GM10847 (cell line): ENCODE results near the gene HCK.

Source experiments
- POLR2A ChIP-seq: IDR thresholded peaks from 2 replicates; pipeline ENCODE4 v1.6.1; 2011; ENCODE audit not compliant: insufficient read length; ENCODE audit errors: extremely low read depth

HCK gene

DNA sequence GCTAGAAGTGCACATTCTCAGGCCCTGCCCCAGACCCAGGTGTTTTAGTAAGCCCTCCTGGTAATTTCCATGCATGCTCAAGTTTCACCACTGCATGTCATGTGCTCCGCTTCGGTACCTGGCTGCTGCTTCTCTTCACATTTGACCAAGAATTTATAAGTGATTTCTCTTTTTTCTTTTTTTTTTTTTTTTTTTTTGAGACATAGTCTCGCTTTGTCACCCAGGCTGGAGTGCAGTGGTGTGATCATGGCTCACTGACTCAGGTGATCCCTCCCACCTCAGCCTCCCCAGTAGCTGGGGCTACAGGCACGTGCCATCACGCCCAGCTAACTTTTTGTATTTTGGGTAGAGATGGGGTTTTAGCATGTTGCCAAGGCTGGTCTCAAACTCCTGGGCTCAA, 73.5 kb downstream of the HCK start:
- TF ChIP-seq POLR2A: no peak

DNA sequence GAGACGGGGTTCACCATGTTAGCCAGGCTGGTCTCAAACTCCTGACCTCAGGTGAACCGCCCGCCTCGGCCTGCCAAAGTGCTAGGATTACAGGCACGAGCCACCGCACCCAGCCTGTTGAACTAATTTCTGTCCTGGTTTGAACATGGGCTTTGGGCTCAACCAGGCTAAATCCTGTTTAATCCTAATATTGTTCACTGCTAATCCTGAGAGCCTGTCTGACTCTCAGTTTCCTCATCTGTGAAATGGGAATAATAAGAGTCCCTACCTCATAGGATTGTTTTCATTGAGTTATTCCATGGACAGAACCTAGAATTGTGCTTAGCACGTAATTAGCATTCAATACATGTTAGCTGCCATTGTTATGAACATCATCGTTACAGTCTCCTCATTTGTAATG, 74.9 kb downstream of the HCK start:
- TF ChIP-seq POLR2A: no peak

DNA sequence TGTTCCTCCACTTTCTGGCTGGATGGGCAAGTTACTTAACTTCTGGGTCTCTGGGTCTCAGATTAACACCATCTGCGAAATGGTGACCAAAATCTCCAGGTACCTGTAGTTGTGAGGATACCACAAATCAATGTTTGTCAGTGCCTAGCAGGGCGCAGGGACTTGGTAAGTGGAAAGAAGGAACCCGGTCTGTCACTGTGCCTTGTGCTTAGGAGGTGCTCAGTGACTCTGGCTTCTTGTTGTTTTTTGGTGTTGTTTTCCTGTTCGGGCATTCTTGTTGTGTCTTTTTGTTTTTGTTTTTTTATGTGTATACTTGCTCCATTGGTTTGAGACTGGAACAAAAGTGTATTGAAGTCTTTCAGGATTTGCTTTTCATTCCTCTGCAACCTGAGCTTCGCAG, 75.3 kb downstream of the HCK start:
- no peak for TF ChIP-seq POLR2A

DNA sequence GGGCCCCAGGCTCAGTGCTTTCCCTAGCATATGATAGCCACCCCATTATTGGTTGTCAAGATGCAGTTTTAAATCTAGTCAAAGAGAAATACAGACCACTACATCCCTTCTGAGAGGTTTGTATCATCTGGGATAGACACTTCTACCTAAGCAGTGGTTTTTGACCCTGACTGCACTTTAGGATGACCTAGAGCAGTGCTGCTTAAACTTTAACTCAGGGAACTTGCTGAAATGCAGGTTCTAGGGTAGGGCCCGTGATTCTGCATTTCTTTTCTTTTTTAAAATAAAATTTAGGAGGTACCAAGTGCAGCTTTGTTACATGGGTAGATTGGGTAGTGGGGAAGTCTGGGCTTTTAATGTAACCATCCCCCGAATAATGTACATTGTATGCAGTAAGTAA, 76.1 kb downstream of the HCK start:
- TF ChIP-seq POLR2A: no peak

DNA sequence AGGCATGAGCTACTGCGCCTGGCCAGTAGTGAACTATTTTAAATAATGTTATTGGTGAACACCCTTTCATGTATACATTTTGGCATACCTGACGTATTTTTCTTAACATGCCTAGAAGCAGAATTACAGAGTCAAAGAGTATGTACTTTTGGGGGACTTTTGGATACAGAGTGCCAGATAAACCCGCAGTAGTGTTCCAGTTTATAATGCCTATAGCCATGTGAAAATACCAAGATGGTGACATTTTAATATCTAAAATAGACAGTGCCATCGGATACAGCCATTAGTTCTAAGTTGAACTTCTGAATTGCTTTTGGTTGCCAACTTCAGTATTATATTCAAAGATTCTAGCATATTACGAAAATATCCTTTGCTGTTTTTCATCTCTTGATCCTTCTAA, 77.8 kb downstream of the HCK start:
- no peak for TF ChIP-seq POLR2A

DNA sequence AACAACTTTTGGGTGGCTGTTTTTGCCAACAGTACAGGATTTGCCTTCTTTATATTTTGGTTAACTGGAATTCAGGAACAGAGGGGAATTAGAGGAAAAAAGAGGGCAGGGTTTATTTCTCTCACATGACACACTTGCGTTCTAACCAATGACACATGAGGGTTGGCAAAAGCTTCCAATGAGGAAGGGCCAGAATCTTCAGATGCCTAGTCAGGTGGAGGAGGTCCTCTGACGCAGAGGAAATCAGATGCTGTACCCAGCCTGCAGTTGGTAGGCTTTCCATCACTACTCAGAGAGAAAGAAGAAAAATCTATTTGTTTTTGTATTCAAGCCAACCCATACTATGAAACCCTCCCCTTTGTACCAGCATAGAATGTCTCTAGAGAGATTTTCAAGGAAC, 78.3 kb downstream of the HCK start:
- TF ChIP-seq POLR2A: no peak

DNA sequence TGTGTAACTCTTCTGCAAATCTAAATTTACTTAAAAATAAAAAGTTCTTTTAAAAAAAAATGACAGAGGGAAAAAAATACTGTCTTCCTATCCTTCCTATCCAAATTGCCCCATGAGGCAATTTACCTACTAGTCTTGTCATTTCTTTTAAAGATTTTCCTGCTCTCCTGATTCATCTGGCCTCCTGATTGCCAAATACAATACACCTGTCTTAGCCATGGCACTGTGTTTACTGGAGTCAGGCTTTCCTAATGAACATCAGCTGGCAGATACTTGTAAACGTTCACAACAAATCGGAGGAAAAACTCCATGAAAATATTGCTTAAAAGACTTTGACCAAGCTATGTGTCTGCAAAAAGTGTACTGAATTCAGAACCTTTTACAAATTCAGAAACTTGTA, 78.9 kb downstream of the HCK start:
- no peak for TF ChIP-seq POLR2A

DNA sequence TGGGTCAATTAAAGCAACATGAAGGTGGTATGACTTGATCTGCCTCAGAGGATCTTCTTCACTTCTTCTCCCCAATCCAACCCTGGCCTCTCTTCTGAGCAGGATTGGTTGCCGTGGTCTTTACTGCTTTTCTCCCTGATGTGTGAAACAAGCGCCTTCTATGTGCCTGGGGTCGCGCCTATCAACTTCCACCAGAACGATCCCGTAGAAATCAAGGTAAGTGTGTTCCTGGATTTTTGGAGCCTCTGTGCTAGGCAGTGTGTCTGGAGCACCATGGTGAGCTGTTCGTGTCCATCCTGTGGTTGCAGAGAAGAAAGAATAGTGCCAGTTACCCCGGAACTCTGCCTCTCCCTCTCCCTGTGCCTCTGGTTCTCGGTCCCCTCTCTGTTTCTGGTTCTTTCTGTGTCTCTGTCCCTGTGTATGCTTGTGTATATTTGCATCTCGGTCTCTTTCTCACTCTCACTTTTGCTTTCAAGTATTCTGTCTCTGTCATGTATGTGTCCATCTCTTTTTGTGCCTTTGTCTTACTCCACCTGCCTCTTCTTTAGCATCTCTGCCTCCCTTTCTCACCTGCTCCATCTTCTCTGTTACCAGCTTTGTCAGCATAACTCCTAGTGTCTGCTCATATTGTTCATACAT, 81.0 kb downstream of the HCK start:
- TF ChIP-seq POLR2A: no peak

DNA sequence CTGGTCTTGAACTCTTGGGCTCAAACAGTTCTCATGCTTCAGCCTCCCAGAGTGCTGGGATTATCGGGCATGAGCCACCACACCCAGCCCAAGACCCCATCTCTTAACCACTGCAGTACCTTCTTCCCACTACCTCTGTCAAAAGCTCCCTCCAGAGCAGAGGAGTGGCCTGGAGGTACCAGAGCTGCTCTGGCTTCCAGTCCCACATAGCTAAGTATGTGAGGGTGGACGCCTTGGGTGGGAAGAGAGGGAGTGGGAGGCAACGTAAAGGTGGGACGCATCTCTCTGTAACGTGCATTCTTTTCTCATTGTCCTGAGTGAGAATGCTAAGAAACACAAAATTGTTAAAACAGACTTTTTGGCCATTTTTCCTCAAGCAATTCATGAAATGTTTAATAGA, 82.0 kb downstream of the HCK start:
- TF ChIP-seq POLR2A: no peak

DNA sequence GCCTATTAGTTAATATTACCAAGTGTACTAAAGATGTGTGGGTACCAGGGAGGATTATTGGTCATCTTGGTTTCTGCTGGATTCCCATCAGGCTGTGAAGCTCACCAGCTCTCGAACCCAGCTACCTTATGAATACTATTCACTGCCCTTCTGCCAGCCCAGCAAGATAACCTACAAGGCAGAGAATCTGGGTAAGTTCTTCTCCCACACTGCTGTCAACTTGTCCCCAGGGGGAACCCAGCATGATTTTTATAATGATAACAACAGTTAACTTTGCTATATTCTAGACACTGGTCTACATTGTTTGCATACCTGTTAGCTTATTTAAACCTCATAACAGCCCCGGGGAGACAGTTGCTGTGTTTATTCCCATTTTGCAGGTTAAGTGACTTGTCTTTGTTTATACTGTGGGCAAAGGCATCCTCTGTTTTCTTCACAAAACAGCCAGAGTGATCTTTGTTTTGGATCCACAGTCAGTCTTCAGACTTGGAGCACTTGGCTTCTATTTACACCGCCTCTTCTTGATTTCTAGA, 84.0 kb downstream of the HCK start:
- no peak for TF ChIP-seq POLR2A

DNA sequence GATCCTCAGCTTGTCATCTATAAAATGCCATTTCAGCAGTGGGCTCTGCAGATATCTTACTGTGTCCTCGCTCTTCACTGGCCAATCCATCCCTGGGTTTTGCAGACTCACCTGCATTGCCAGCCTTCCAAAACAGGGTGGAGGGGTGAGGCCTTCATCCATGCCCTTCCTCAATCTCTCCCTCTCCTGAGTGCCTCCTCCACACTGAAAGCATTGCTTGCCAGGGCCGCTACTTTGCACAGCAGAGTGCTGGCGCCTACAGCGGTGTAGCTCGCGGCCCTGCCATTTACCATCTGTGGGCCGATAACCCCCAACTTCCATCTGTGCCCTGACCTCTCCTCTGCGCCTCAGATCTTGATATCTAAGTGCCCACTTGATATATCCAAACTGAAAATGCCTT, 86.9 kb downstream of the HCK start:
- TF ChIP-seq POLR2A: no peak

DNA sequence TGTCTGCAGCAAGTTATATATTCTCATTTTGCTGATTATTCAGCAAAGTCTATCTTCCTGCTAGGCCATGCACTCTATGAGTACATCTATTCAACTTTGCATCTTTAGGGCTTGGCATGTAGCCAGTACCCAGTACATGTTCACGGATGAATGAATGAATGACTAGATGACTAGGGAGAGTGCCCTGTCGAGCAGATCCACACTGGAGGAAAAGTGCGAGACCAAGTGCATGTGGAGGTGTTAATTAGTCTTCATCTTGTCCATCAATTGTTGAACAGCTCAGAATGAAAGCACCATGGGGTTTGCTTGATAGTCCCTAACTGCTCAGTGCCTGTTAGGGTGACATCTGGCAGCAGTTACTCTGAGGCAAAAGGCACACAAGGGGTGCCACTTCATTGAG, 87.9 kb downstream of the HCK start:
- TF ChIP-seq POLR2A: no peak

DNA sequence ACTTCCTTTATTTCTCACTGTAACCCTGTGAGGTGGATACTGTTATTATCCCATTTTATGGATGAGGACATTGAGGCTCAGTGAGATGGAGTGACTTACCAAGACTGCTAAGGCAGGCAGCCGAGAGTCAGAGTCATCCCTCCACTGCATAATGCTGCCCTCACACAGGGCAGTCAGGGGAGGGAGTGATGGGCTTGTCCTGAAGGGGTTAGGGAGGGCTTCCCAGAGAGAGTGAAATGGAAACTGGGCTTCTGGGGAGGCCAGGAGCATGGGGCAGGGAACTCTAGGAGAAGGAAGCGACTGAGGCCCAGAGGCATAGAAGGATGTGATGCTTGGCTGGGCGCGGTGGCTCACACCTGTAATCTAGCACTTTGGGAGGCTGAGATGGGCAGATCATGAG, 88.6 kb downstream of the HCK start:
- no peak for TF ChIP-seq POLR2A

DNA sequence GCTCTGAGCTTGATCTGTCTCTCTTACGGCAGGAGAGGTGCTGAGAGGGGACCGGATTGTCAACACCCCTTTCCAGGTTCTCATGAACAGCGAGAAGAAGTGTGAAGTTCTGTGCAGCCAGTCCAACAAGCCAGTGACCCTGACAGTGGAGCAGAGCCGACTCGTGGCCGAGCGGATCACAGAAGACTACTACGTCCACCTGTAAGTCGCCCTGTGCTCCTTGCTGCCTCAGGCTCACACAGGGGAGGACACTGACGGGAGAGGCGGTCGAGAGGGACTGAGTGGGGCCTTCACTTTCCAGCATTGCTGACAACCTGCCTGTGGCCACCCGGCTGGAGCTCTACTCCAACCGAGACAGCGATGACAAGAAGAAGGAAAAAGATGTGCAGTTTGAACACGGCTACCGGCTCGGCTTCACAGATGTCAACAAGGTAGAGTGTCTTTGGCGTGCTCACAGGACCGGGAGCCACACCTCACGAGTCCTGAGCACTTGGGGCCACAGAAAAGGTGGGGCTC, 89.5 kb downstream of the HCK start:
- TF ChIP-seq POLR2A: no peak

DNA sequence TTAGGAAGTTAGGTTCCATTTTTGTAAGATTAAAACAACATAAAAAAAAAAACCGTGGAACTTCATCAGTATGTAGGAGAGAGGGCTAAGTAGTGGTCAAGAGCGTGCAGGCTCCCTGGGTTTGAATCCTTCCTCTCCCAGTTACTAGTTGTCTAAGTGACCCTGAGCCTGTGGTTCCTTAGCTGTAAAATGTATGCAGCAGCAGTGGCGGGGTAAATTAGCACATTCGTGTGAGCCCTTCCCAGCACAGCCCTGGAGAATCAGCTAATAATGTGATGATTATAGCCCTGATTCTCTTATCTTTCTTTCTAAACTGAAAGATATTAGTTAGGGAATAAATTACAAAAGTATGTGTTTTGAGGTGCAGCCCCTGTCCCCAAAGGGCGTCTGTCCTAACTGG, 90.0 kb downstream of the HCK start:
- TF ChIP-seq POLR2A: no peak

DNA sequence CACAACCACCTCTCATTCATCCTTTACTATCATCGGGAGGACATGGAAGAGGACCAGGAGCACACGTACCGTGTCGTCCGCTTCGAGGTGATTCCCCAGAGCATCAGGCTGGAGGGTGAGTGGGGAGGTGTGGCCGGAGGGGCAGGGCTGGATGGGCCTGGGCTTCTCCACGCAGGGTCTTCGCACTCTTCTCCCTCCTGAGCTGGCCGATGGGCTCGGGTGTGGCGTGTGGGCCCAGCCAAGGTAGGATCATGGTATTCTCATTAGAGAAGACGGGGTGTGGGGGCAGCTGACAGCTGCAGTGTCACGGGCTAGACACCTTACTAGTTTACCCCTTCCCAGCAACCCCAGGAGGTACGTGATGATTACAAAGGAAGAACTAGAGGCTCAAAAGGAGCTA, 90.9 kb downstream of the HCK start:
- no peak for TF ChIP-seq POLR2A
